HL-60 (cell line): ENCODE results near the gene NGLY1.

Experiments used
- DNase-seq, 2 experiments: peaks; one replicate each; pipeline ENCODE4 v3.0.0-alpha.2; 2010 to 2020; ENCODE audit warnings: low read depth in 1 of 2, low spot score in 1 of 2
- H3K27ac ChIP-seq: fragments of 250-450 bp; sonication (Bioruptor Pico); replicated peaks from 2 replicates; pipeline ENCODE4 v1.5.1; 2020; ENCODE audit warnings: mild to moderate bottlenecking, moderate library complexity
- H3K27me3 ChIP-seq: fragments of 250-450 bp; sonication (Bioruptor Pico); 2 replicates; pipeline ENCODE4 v1.5.1; 2021; ENCODE audit warnings: mild to moderate bottlenecking, moderate library complexity; ENCODE audit not compliant: insufficient read depth, poor library complexity, severe bottlenecking
- H3K4me3 ChIP-seq: replicated peaks from 2 replicates; pipeline ENCODE4 v1.5.1; 2011; ENCODE audit warnings: mild to moderate bottlenecking, control low read depth, low read length; ENCODE audit not compliant: insufficient read depth
- CTCF ChIP-seq: IDR thresholded peaks from one replicate; pipeline ENCODE4 v1.5.1; 2011; ENCODE audit warnings: low read length, control low read depth, inconsistent platforms; ENCODE audit not compliant: insufficient read depth
- GABPA ChIP-seq: IDR thresholded peaks from 2 replicates; pipeline ENCODE4 v1.6.1; 2012; ENCODE audit warnings: low read depth
- POLR2AphosphoS5 ChIP-seq: IDR thresholded peaks from 2 replicates; pipeline ENCODE4 v1.6.1; 2012; ENCODE audit warnings: low read depth
- REST ChIP-seq: IDR thresholded peaks from 2 replicates; pipeline ENCODE4 v1.6.1; 2012; ENCODE audit warnings: low read depth; ENCODE audit not compliant: insufficient replicate concordance
- SPI1 ChIP-seq: IDR thresholded peaks from 2 replicates; pipeline ENCODE4 v1.6.1; 2012; ENCODE audit warnings: low read depth, mild to moderate bottlenecking, borderline replicate concordance

NGLY1 gene

GRCh38 chr3:25748189-25748588 is 35.1 kb downstream of the NGLY1 start:
- Histone ChIP-seq H3K4me3 (no peak overlapping the region), H3K27ac (no peak overlapping the region), H3K27me3 (no peaks in the 10 kb centered on the region)
- TF ChIP-seq GABPA (no peak), CTCF (no peak), SPI1 (no peak), REST (no peak)
- no peak for DNase-seq

GRCh38 chr3:25747033-25747432 is 36.2 kb downstream of the NGLY1 start:
- H3K4me3 ChIP-seq = no peak overlapping the region
- H3K27ac ChIP-seq = no peak overlapping the region

GRCh38 chr3:25744470-25744869 is 38.8 kb downstream of the NGLY1 start:
- Histone ChIP-seq H3K27me3 (no peaks in the 10 kb centered on the region), H3K4me3 (no peak overlapping the region), H3K27ac (no peak overlapping the region)
- DNase-seq = no peak
- TF ChIP-seq POLR2AphosphoS5 (no peak), SPI1 (no peak), REST (no peak), GABPA (no peak), CTCF (no peak)

More at GRCh38 chr3:25747033-25747432, 36.2 kb downstream of the NGLY1 start:
- TF ChIP-seq POLR2AphosphoS5 = no peak
- TF ChIP-seq CTCF = no peak
- TF ChIP-seq SPI1 = no peak
- TF ChIP-seq GABPA = no peak
- no peak for TF ChIP-seq REST
- no peaks in the 10 kb centered on the region for H3K27me3 ChIP-seq
- no peak for DNase-seq
